Lung (tissue), 12 donors: ENCODE measurements around the gene TNNC1. TPM values are rescaled to one million over a fixed set of nuclear protein-coding genes. Genes with fewer than 3 reads are reported as not detected.

Source experiments
- ATAC-seq: fragments of 200-7000 bp; cut with Tn5 transposase; one replicate; pipeline ENCODE4 v1.9.1; 2020; ENCODE audit warnings: moderate number of reproducible peaks; ENCODE audit not compliant: insufficient read depth, low FRiP score
- DNase-seq, 3 donors: peaks; one replicate each; pipeline ENCODE4 v3.0.0-alpha.2; 2013 to 2017
- H3K27ac ChIP-seq, 2 donors: one replicate each; pipeline ENCODE4 v1.5.1; 2013; ENCODE audit warnings: mild to moderate bottlenecking in 2 of 2, moderate library complexity in 2 of 2, control low read depth in 1 of 2, inconsistent platforms in 1 of 2, low read depth in 1 of 2, low read length in 1 of 2
- H3K27me3 ChIP-seq, 3 donors: one replicate each; pipeline ENCODE4 v1.5.1; 2013; ENCODE audit warnings: low read length in 2 of 3; ENCODE audit not compliant: control insufficient read depth in 3 of 3, insufficient read depth in 3 of 3
- H3K36me3 ChIP-seq, 4 donors: one replicate each; pipeline ENCODE4 v1.5.1; 2013; ENCODE audit warnings: low read length in 4 of 4, mild to moderate bottlenecking in 1 of 4, moderate library complexity in 1 of 4; ENCODE audit not compliant: control insufficient read depth in 4 of 4, insufficient read depth in 4 of 4
- H3K4me1 ChIP-seq, 5 donors: one replicate each; pipeline ENCODE4 v1.5.1; 2013; ENCODE audit warnings: low read length in 5 of 5, mild to moderate bottlenecking in 2 of 5, moderate library complexity in 1 of 5; ENCODE audit not compliant: control insufficient read depth in 5 of 5, insufficient read depth in 5 of 5
- H3K4me3 ChIP-seq: one replicate; pipeline ENCODE4 v1.5.1; 2013; ENCODE audit warnings: mild to moderate bottlenecking, control low read depth, moderate library complexity
- H3K9ac ChIP-seq, 2 donors: one replicate each; pipeline ENCODE4 v1.5.1; 2013; ENCODE audit warnings: low read length in 2 of 2, control low read depth in 1 of 2; ENCODE audit not compliant: insufficient read depth in 1 of 2
- H3K9me3 ChIP-seq, 4 donors: one replicate each; pipeline ENCODE4 v1.5.1; 2013; ENCODE audit warnings: low read length in 3 of 4, mild to moderate bottlenecking in 1 of 4, moderate library complexity in 1 of 4; ENCODE audit not compliant: control insufficient read depth in 4 of 4, insufficient read depth in 3 of 4
- CTCF ChIP-seq: IDR thresholded peaks from 2 replicates; pipeline ENCODE4 v1.5.1; 2012; ENCODE audit warnings: mild to moderate bottlenecking; ENCODE audit errors: control extremely low read depth, extremely low read depth
- WGBS, 2 donors: extraction: QIAGEN DNeasy Blood & Tissue Kit; methylation state at CpG; one replicate each; pipeline ENCODE4 v1.1.7; 2013; 5-methylcytosine and 5-hydroxymethylcytosine counted together
- polyA plus RNA-seq, 2 donors: library from polyadenylated mRNA; stranded (reverse); fragments of 200-250 nt; gene quantifications; one replicate each; pipeline ENCODE4 v1.2.1, GENCODE V29; 2013
- total RNA-seq, 2 donors: library from RNA; depleted of rRNA in 1 of 2; stranded (reverse); fragments of >200 nt in 1 of 2; gene quantifications; one replicate each; pipeline ENCODE4 v1.2.1, GENCODE V29; 2014 to 2021
- donor health status: control.
- donor health status: control.
- donor health status: Bipolar disorder and iron deficiency.
- donor health status: healthy.
- donor health status: DM: yes; HTN: yes; CAD: no.

Gene TNNC1
- total and polyA plus RNA-seq, 4 donors: 17.3 to 250 (median 33.4) TPM

- H3K9me3 ChIP-seq: no peaks in the 10 kb centered on the region
- H3K9ac ChIP-seq: peak overlapping the region; percentile 69 to 70
- TF ChIP-seq CTCF: no peak
- no peaks in the 10 kb centered on the region for H3K27me3 ChIP-seq
- ATAC-seq (no peak), DNase-seq (peak; percentile 50 to 69 (median 50))
- H3K27ac ChIP-seq: peak overlapping the region; percentile 48 to 88
- H3K4me3 ChIP-seq: peak overlapping the region; percentile 46
- 11 to 25% methylated on average over 13 of the region's 13 CpGs for WGBS, 2 donors
- H3K36me3 ChIP-seq: peaks cover 5 to 26% (median 14%) of the 10 kb centered on the region in 4 donors
- peaks cover 0 to 34% (median 19%) of the 10 kb centered on the region in 5 donors for H3K4me1 ChIP-seq
Measured at GRCh38 chr3:52456169-52456799, 2.4 kb upstream of the TNNC1 start.

GRCh38 chr3:52455283-52456168 lies 1.7 kb upstream of the TNNC1 start, which contains the start of gene NISCH:
Gene NISCH, plus strand, starts transcription at chr3:52455604. Its CDS starts 38 bp downstream, at chr3:52455642.
- WGBS, 2 donors: 1% methylated on average over 62 to 86 of the region's 86 CpGs
- no peak for TF ChIP-seq CTCF
- H3K36me3 ChIP-seq: peaks cover 5 to 23% (median 14%) of the 10 kb centered on the region in 4 donors
- H3K4me1 ChIP-seq: peaks cover 0 to 34% (median 19%) of the 10 kb centered on the region in 5 donors
- no peaks in the 10 kb centered on the region for H3K27me3 ChIP-seq
- ATAC-seq (peak; percentile 90), DNase-seq (peak; percentile 86 to 91 (median 90))
- peak within 1 kb of the TSS; percentile 92 to 95 for H3K27ac ChIP-seq
- H3K4me3 ChIP-seq: peak within 1 kb of the TSS; percentile 77
- peak within 1 kb of the TSS; percentile 70 to 74 for H3K9ac ChIP-seq
- no peaks in the 10 kb centered on the region for H3K9me3 ChIP-seq

GRCh38 chr3:52454938-52455282 lies 1.1 kb upstream of the TNNC1 start:
- DNase-seq (no peak), ATAC-seq (no peak)
- H3K36me3 ChIP-seq: peaks cover 5 to 20% (median 14%) of the 10 kb centered on the region in 4 donors
- peak overlapping the region; percentile 54 for H3K4me3 ChIP-seq
- H3K27me3 ChIP-seq: no peaks in the 10 kb centered on the region
- peak overlapping the region; percentile 39 to 74 for H3K9ac ChIP-seq
- no peak for TF ChIP-seq CTCF
- no peaks in the 10 kb centered on the region for H3K9me3 ChIP-seq
- peaks cover 0 to 36% (median 19%) of the 10 kb centered on the region in 5 donors for H3K4me1 ChIP-seq
- WGBS, 2 donors: 34 to 66% methylated on average over 11 of the region's 11 CpGs
- H3K27ac ChIP-seq: peak overlapping the region; percentile 92 to 95
